Measurements from ENCODE around the gene SFTA2. TPM values are rescaled to one million over a fixed set of nuclear protein-coding genes. Genes with fewer than 3 reads are reported as not detected.

SFTA2 gene
- total and polyA plus RNA-seq, 9 of the 15 experiments (the other 6 are each of a cell fraction or from before 2014, with no cell fraction given): not detected

DNA sequence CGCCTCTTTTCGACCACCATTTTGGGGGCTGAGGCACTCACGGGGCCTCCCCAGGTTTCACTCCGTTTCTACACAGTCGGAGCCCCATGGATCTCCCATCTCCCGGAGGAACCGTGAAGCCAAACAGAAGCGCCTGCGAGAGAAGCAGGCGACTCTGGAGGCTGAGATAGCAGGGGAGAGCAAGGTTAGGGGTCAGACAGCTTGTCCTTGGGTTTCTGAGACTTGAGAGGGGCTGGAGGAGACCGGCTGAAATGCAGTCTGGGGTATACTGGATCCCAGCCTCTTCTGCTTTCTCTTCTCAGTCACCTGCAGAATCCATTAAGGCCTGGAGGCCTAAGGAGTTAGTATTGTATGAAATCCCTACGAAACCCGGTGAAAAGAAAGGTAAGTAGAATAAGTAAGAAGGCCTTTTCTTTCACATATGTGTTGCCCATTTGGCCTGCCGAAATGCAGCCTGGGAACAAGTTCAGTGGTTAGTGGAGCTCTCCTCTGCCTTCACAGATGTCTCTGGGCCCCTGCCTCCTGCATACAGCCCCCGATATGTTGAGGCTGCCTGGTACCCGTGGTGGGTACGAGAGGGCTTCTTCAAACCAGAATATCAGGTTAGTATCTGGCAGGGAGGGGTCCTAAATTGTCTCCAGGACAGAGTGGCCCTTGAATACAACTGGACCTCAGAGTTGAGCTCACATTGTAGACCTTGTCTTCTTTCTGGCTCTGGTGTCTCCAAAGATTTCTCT is 16.9 kb downstream of the SFTA2 start (continued):
- TF ChIP-seq HDAC8 (tag; IDR thresholded peaks at IDR 0.05) (0 out of 2 replicates have a peak, but pooled peaks have one; percentile 13), NR2C1 (IDR thresholded peaks at IDR 0.05) (peak; percentile 81), NR2C1 (tag; IDR thresholded peaks at IDR 0.05) (peak; percentile 73), NFRKB (IDR thresholded peaks at IDR 0.05; ENCODE audit: low read depth) (peak; percentile 72; the same call in 1 of the 2 replicates), HSF4 (CRISPR knock-in tag; IDR thresholded peaks at IDR 0.05; ENCODE audit: borderline replicate concordance) (no peak)
- TF ChIP-seq, protein P1, sequence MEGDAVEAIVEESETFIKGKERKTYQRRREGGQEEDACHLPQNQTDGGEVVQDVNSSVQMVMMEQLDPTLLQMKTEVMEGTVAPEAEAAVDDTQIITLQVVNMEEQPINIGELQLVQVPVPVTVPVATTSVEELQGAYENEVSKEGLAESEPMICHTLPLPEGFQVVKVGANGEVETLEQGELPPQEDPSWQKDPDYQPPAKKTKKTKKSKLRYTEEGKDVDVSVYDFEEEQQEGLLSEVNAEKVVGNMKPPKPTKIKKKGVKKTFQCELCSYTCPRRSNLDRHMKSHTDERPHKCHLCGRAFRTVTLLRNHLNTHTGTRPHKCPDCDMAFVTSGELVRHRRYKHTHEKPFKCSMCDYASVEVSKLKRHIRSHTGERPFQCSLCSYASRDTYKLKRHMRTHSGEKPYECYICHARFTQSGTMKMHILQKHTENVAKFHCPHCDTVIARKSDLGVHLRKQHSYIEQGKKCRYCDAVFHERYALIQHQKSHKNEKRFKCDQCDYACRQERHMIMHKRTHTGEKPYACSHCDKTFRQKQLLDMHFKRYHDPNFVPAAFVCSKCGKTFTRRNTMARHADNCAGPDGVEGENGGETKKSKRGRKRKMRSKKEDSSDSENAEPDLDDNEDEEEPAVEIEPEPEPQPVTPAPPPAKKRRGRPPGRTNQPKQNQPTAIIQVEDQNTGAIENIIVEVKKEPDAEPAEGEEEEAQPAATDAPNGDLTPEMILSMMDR (IDR thresholded peaks at IDR 0.05 in 2 of 3, conservative IDR thresholded peaks at IDR 0.05 in 1 of 3; ENCODE audit: insufficient read depth in 2 of 3, low read depth in 1 of 3, low read length in 3 of 3): 0 out of 6 replicates have a peak, but pooled peaks of 1 of the 3 experiments have one; percentile 5

Data from K562 (cell line).